CD14-positive monocyte (primary cell): ENCODE measurements around the gene TRAPPC2. TPM values are rescaled to one million over a fixed set of nuclear protein-coding genes. Genes with fewer than 3 reads are reported as not detected.

Source experiments
- DNase-seq, 3 donors: peaks; one replicate each; pipeline ENCODE4 v3.0.0-alpha.2; 2011 to 2022
- H2AFZ ChIP-seq: 2 replicates; pipeline ENCODE4 v1.6.0; 2012; ENCODE audit warnings: mild to moderate bottlenecking, low read depth, low read length, inconsistent platforms; ENCODE audit not compliant: insufficient read depth, poor library complexity, severe bottlenecking
- H3K27ac ChIP-seq, 2 donors: 1 replicate in 1 of 2; 2 replicates in 1 of 2; pipeline ENCODE4 v1.5.1; 2012 to 2013; ENCODE audit warnings: low read length in 2 of 2, control low read depth in 1 of 2, inconsistent platforms in 1 of 2, low read depth in 1 of 2, mild to moderate bottlenecking in 1 of 2
- H3K27me3 ChIP-seq, 2 donors: one replicate each; pipeline versions ENCODE4 v1.6.0 to v1.6.1; 2011 to 2013; ENCODE audit warnings: low read length in 2 of 2; ENCODE audit not compliant: control insufficient read depth in 2 of 2, insufficient read depth in 2 of 2
- H3K36me3 ChIP-seq, 2 donors: replicated peaks in 1 of 2; 1 replicate in 1 of 2; 2 replicates in 1 of 2; pipeline versions ENCODE4 v1.5.1 to v1.6.1; 2012 to 2013; ENCODE audit warnings: low read length in 2 of 2, control low read depth in 1 of 2, inconsistent platforms in 1 of 2, mild to moderate bottlenecking in 1 of 2; ENCODE audit not compliant: insufficient read depth in 2 of 2, control insufficient read depth in 1 of 2
- H3K4me1 ChIP-seq, 2 donors: 1 replicate in 1 of 2; 2 replicates in 1 of 2; pipeline versions ENCODE4 v1.5.1 to v1.6.1; 2012 to 2013; ENCODE audit warnings: low read length in 2 of 2, control low read depth in 1 of 2, inconsistent platforms in 1 of 2, mild to moderate bottlenecking in 1 of 2, moderate library complexity in 1 of 2; ENCODE audit not compliant: insufficient read depth in 2 of 2, control insufficient read depth in 1 of 2
- H3K4me2 ChIP-seq: replicated peaks from 2 replicates; pipeline ENCODE3; 2012; ENCODE audit warnings: low read length, moderate library complexity, mild to moderate bottlenecking; ENCODE audit not compliant: poor library complexity, severe bottlenecking; ENCODE audit errors: extremely low read depth
- H3K4me3 ChIP-seq, 3 experiments: fragments of 200-600 bp in 1 of 3; sonication (generic) in 1 of 3; replicated peaks in 1 of 3; 1 replicate in 2 of 3; 2 replicates in 1 of 3; pipeline ENCODE4 v1.5.1; 2011 to 2013; ENCODE audit warnings: low read length in 3 of 3, mild to moderate bottlenecking in 3 of 3, control low read depth in 2 of 3, low read depth in 2 of 3, inconsistent platforms in 1 of 3, moderate library complexity in 1 of 3
- H3K79me2 ChIP-seq: 2 replicates; pipeline ENCODE4 v1.6.0; 2012; ENCODE audit warnings: mild to moderate bottlenecking, control low read depth, inconsistent platforms, low read length, moderate library complexity; ENCODE audit not compliant: insufficient read depth
- H3K9ac ChIP-seq: 2 replicates; pipeline ENCODE4 v1.6.0; 2017; ENCODE audit warnings: low read length, mild to moderate bottlenecking; ENCODE audit not compliant: insufficient read depth, poor library complexity, severe bottlenecking
- H3K9me3 ChIP-seq, 2 donors: replicated peaks in 1 of 2; 1 replicate in 1 of 2; 2 replicates in 1 of 2; pipeline versions ENCODE4 v1.5.1 to v1.6.1; 2012 to 2013; ENCODE audit warnings: low read length in 2 of 2, control low read depth in 1 of 2; ENCODE audit not compliant: control insufficient read depth in 1 of 2, insufficient read depth in 1 of 2
- H4K20me1 ChIP-seq: 2 replicates; pipeline ENCODE4 v1.6.0; 2012; ENCODE audit warnings: mild to moderate bottlenecking, low read length, control low read depth, moderate library complexity; ENCODE audit not compliant: insufficient read depth
- H3K27ac Mint-ChIP-seq, 7 donors: one replicate each; pipeline ENCODE4 v1.8.0; 2020; ENCODE audit warnings: mild to moderate bottlenecking in 7 of 7, mixed read lengths in 7 of 7, moderate library complexity in 6 of 7, inconsistent platforms in 2 of 7
- H3K27me3 Mint-ChIP-seq, 3 donors: one replicate each; pipeline ENCODE4 v1.8.0; 2021 to 2022; ENCODE audit warnings: low read depth in 3 of 3, mild to moderate bottlenecking in 3 of 3, mixed read lengths in 3 of 3, moderate library complexity in 3 of 3, inconsistent platforms in 1 of 3
- H3K36me3 Mint-ChIP-seq, 2 donors: one replicate each; pipeline ENCODE4 v1.8.0; 2020; ENCODE audit warnings: mixed read lengths in 2 of 2, inconsistent platforms in 1 of 2, mild to moderate bottlenecking in 1 of 2
- H3K4me1 Mint-ChIP-seq: one replicate; pipeline ENCODE4 v1.8.0; 2020; ENCODE audit warnings: mild to moderate bottlenecking, mixed read lengths
- H3K4me3 Mint-ChIP-seq, 2 donors: one replicate each; pipeline ENCODE4 v1.8.0; 2020; ENCODE audit warnings: mild to moderate bottlenecking in 2 of 2, mixed read lengths in 2 of 2, moderate library complexity in 1 of 2
- H3K9me3 Mint-ChIP-seq, 7 donors: one replicate each; pipeline ENCODE4 v1.8.0; 2020 to 2022; ENCODE audit warnings: mixed read lengths in 7 of 7, mild to moderate bottlenecking in 6 of 7, moderate library complexity in 6 of 7, inconsistent platforms in 2 of 7
- WGBS: methylation state at CpG from one replicate; pipeline ENCODE4 v1.1.5; 2013; ENCODE audit warnings: missing lambda C conversion rate; ENCODE audit not compliant: insufficient coverage; 5-methylcytosine and 5-hydroxymethylcytosine counted together
- intact Hi-C, 2 donors: fragments of 100-400 bp; cut with micrococcal nuclease; formaldehyde crosslinking; loops; one replicate each; pipeline versions ENCODE4 v1.15.0 to v1.15.1; 2023
- polyA plus RNA-seq, 3 donors: library from polyadenylated mRNA; depleted of rRNA in 1 of 3; unstranded in 2 of 3; stranded (reverse) in 1 of 3; fragments of 300-500 nt in 2 of 3; fragments of >200 nt in 1 of 3; fragmentation: Illumina TruSeq in 2 of 3; gene quantifications; 1 replicate in 2 of 3; 2 replicates in 1 of 3; pipeline ENCODE4 v1.2.3, GENCODE V29; 2012 to 2021
- TF ChIP-seq, protein P1 (sequence below): fragments of 200-600 bp; IDR thresholded peaks from one replicate; pipeline ENCODE4 v1.8.0; 2022; ENCODE audit warnings: antibody characterized with exemption, mild to moderate bottlenecking

Gene TRAPPC2
- polyA plus RNA-seq, 3 donors: 10.6 to 18.3 (median 12.2) TPM

DNA sequence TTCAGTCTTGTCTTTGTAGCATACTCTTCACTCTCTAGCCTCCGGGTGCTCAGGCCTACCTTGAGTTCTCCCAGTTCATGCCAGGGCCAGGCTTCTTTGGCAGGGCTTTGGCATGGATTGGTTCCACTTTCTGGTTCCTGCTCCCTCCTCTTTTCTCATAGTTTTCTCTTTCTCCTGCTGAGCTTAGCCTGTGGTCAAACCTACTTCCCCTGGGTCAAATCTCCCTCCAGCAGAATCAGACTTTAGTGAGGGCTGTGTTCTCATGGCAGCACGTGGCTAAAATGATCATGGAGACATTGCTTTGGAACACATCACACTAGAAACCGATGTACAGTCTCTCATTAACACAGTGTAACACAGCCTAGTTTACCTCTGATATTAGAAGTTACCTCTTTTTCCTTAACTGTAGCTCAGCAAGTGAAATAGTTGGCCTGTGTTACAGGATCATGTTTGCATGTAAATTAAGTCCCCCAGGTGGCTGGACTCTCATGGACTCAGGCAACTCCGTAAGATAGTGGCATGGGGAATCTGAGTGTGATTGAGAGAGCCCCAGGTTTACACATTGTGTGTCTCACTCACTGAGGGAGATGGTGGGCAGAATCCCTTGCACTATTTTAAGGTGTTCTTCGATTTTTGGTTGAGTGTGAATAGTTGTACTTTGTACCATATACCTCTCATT, 32.2 kb downstream of the TRAPPC2 start:
- Histone ChIP-seq H3K9ac (no peak overlapping the region), H3K4me2 (no peak overlapping the region), H3K36me3 (peaks cover 9 to 13% of the 10 kb centered on the region in 2 donors), H3K79me2 (peaks cover 99% of the 10 kb centered on the region), H3K27me3 (peaks cover 0 to 2% of the 10 kb centered on the region in 2 donors), H3K9me3 (no peaks in the 10 kb centered on the region), H2AFZ (no peak overlapping the region), H4K20me1 (peaks cover 91% of the 10 kb centered on the region), H3K4me1 (peaks cover 31 to 33% of the 10 kb centered on the region in 2 donors), H3K27ac (peak overlapping the region; percentile 25 to 43), H3K4me3 (no peak overlapping the region)
- no peak for DNase-seq
- Mint-ChIP-seq H3K27ac (peak overlapping the region in 4 of 7 donors; percentile 11 to 89 (median 81)), H3K4me1 (peaks cover 51% of the 10 kb centered on the region), H3K27me3 (peaks cover 0 to 7% (median 1%) of the 10 kb centered on the region in 3 donors), H3K36me3 (peaks cover 6 to 13% of the 10 kb centered on the region in 2 donors), H3K4me3 (no peak overlapping the region), H3K9me3 (peaks cover 0 to 1% (median 0%) of the 10 kb centered on the region in 7 donors)
- 100% methylated on average over 1 of the region's 5 CpGs for WGBS
- TF ChIP-seq, protein P1, sequence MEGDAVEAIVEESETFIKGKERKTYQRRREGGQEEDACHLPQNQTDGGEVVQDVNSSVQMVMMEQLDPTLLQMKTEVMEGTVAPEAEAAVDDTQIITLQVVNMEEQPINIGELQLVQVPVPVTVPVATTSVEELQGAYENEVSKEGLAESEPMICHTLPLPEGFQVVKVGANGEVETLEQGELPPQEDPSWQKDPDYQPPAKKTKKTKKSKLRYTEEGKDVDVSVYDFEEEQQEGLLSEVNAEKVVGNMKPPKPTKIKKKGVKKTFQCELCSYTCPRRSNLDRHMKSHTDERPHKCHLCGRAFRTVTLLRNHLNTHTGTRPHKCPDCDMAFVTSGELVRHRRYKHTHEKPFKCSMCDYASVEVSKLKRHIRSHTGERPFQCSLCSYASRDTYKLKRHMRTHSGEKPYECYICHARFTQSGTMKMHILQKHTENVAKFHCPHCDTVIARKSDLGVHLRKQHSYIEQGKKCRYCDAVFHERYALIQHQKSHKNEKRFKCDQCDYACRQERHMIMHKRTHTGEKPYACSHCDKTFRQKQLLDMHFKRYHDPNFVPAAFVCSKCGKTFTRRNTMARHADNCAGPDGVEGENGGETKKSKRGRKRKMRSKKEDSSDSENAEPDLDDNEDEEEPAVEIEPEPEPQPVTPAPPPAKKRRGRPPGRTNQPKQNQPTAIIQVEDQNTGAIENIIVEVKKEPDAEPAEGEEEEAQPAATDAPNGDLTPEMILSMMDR: no peak
- intact Hi-C loops: no loop called here

DNA sequence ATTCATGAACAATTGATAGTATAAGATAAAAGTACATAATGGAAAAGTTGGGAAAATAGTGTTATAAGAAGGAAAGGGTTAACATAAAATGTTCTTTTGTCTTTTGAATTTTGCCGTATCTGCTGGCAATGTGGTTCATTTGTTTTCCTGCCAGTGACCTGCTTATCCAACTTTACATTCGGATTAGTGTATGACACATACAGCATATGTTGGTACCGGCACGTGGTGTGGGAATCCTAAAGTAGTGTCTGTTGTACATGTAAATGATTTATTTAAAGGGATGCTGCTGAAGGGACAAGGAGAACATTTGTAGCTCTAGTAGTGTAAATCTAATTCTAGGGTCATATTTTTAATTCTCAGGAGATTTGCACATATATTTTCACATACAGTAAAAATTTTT, 34.0 kb downstream of the TRAPPC2 start:
- Histone ChIP-seq H2AFZ (no peak overlapping the region), H3K4me3 (no peak overlapping the region), H3K36me3 (peaks cover 0 to 7% of the 10 kb centered on the region in 2 donors), H3K4me2 (no peak overlapping the region), H3K9me3 (no peaks in the 10 kb centered on the region), H3K27me3 (peaks cover 0 to 2% of the 10 kb centered on the region in 2 donors), H4K20me1 (peaks cover 91% of the 10 kb centered on the region), H3K27ac (peak overlapping the region in 1 of 2 donors; percentile 11), H3K4me1 (peaks cover 48 to 49% of the 10 kb centered on the region in 2 donors), H3K9ac (no peak overlapping the region), H3K79me2 (peaks cover 99% of the 10 kb centered on the region)
- peaks cover 62% of the 10 kb centered on the region for H3K4me1 Mint-ChIP-seq
- intact Hi-C loops: no loop called here
- H3K27ac Mint-ChIP-seq: peak overlapping the region in 1 of 7 donors; percentile 26
- H3K27me3 Mint-ChIP-seq: peaks cover 0 to 8% (median 1%) of the 10 kb centered on the region in 3 donors
- no peak overlapping the region for H3K4me3 Mint-ChIP-seq
- peaks cover 2 to 6% of the 10 kb centered on the region in 2 donors for H3K36me3 Mint-ChIP-seq
- no peak for DNase-seq
- TF ChIP-seq, protein P1: no peak
- peaks cover 0 to 1% (median 0%) of the 10 kb centered on the region in 7 donors for H3K9me3 Mint-ChIP-seq
- WGBS: no CpG with 5 or more reads among the region's 4 CpGs
